Heart left ventricle (tissue), 16 donors: ENCODE measurements around the gene SYNPO. TPM values are rescaled to one million over a fixed set of nuclear protein-coding genes. Genes with fewer than 3 reads are reported as not detected.
A peak's percentile ranks its signal among the peaks of the same experiment; 100 is the strongest.

ENCODE experiments used
- ATAC-seq, 4 donors: fragments of 200-7000 bp; cut with Tn5 transposase; one replicate each; pipeline ENCODE4 v1.9.1; 2020 to 2022; ENCODE audit warnings: moderate library complexity in 4 of 4, mild to moderate bottlenecking in 3 of 4, moderate number of reproducible peaks in 1 of 4
- DNase-seq, 5 donors: peaks; one replicate each; pipeline ENCODE4 v3.0.0-alpha.2; 2020
- H3K27ac ChIP-seq, 12 donors: fragments of 200-600 bp; sonication (generic) in 4 of 12; one replicate each; pipeline versions ENCODE4 v1.5.0 to v1.8.0; 2016 to 2022; ENCODE audit warnings: mild to moderate bottlenecking in 2 of 12
- H3K27me3 ChIP-seq, 9 donors: fragments of 200-600 bp; sonication (generic) in 2 of 9; one replicate each; pipeline versions ENCODE4 v1.5.1 to v1.8.0; 2016 to 2022; ENCODE audit warnings: mild to moderate bottlenecking in 3 of 9
- H3K36me3 ChIP-seq, 9 donors: fragments of 200-600 bp; sonication (generic) in 2 of 9; one replicate each; pipeline versions ENCODE4 v1.5.0 to v1.8.0; 2018 to 2022; ENCODE audit warnings: mild to moderate bottlenecking in 2 of 9
- H3K4me1 ChIP-seq, 12 donors: fragments of 200-600 bp; sonication (generic) in 4 of 12; one replicate each; pipeline versions ENCODE4 v1.5.0 to v1.8.0; 2016 to 2022; ENCODE audit warnings: mild to moderate bottlenecking in 3 of 12
- H3K4me3 ChIP-seq, 12 donors: fragments of 200-600 bp; sonication (generic) in 4 of 12; one replicate each; pipeline versions ENCODE4 v1.5.0 to v1.8.0; 2017 to 2022; ENCODE audit warnings: mild to moderate bottlenecking in 9 of 12, moderate library complexity in 4 of 12
- H3K9me3 ChIP-seq, 12 donors: fragments of 200-600 bp; sonication (generic) in 4 of 12; one replicate each; pipeline versions ENCODE4 v1.5.0 to v1.8.0; 2016 to 2022; ENCODE audit warnings: mild to moderate bottlenecking in 1 of 12
- CTCF ChIP-seq, 12 donors: fragments of 200-600 bp; sonication (generic) in 4 of 12; IDR thresholded peaks; one replicate each; pipeline versions ENCODE4 v1.5.0 to v1.8.0; 2018 to 2022; ENCODE audit warnings: antibody characterized with exemption in 12 of 12, mild to moderate bottlenecking in 5 of 12
- POLR2A ChIP-seq, 2 donors: fragments of 450-650 bp; IDR thresholded peaks; one replicate each; pipeline ENCODE4 v1.6.1; 2017; ENCODE audit warnings: antibody characterized with exemption in 2 of 2, mild to moderate bottlenecking in 2 of 2, moderate library complexity in 2 of 2
- WGBS, 4 donors: extraction: QIAGEN DNeasy Blood & Tissue Kit in 2 of 4; methylation state at CpG; one replicate each; pipeline versions ENCODE4 v1.1.5 to v1.1.7; 2013 to 2018; 5-methylcytosine and 5-hydroxymethylcytosine counted together
- intact Hi-C, 10 donors: fragments of 100-400 bp; cut with DNase I; formaldehyde crosslinking; loops; one replicate each; pipeline versions ENCODE4 v1.11.1 to v1.14.2; 2022
- polyA plus RNA-seq, 2 donors: library from polyadenylated mRNA; stranded (reverse); fragments of 200-250 nt; gene quantifications; one replicate each; pipeline ENCODE4 v1.2.3, GENCODE V29; 2013
- total RNA-seq, 9 donors: library from RNA; depleted of rRNA in 2 of 9; stranded (reverse); fragments of >200 nt in 2 of 9; fragmentation: NEBNext Ultra II Directional in 3 of 9; extraction: Animal tissue kit (Norgen Biotek cat#: 25700) in 3 of 9; gene quantifications; one replicate each; pipeline versions ENCODE4 v1.1.0 to v1.2.4, GENCODE V29; 2016 to 2023
- donor health status: ischemic (EF 13 %, LVEDD 7.1; RV severe dilation, severe dysfunction).
- donor health status: healthy with polysubstance abuse.
- donor health status: DM: no; HTN: yes; CAD: no.
- donor health status: DM: no; HTN: no; CAD: no.
- donor health status: ischemic (EF 25% LVEDD 6.9; RV normal size, moderate dysfunction).
- donor health status: ischemic (EF 25% LVEDD 5.7; RV mildly dilated, moderate dysfunction).
- donor health status: healthy.
- donor health status: DM: yes; HTN: yes; CAD: no.
- donor health status: ischemic (EF 35%, LVEDD 5.7; RV mildly dilated, moderate dysfunction).
- donor health status: nonischemic (EF 11% LVEDD 7.7; RV severe dilation, severe dysfunction).
- donor health status: DM: yes; HTN: yes; CAD: no.
- donor health status: PGD.
- donor health status: ischemic (EF 29% LVEDD 5.4; RV normal size, mild dysfunction).
- donor health status: nonischemic (EF 23%, LVEDD 6.1; RV moderate dilation, normal function).

SYNPO gene
- total and polyA plus RNA-seq, 11 donors, result 304 to 791 (median 590) TPM

GRCh38 chr5:150661821-150662596 lies 21.5 kb downstream of the SYNPO start:
- 89 to 94% (median 92%) methylated on average over 9 to 10 of the region's 10 CpGs for WGBS, 4 donors
- DNase-seq, result no peak
- ATAC-seq, result no peak
- Histone ChIP-seq H3K4me3 (no peak overlapping the region), H3K36me3 (no peaks in the 10 kb centered on the region), H3K9me3 (no peaks in the 10 kb centered on the region), H3K27ac (no peak overlapping the region), H3K27me3 (no peaks in the 10 kb centered on the region), H3K4me1 (peaks cover 0 to 43% (median 23%) of the 10 kb centered on the region in 12 donors)
- intact Hi-C loops, result no loop called here
- no peak for TF ChIP-seq POLR2A (IDR thresholded peaks at IDR 0.05)
- no peak for TF ChIP-seq CTCF (IDR thresholded peaks at IDR 0.05)

- H3K27me3 ChIP-seq, result no peaks in the 10 kb centered on the region
- no peak for ATAC-seq
Observed at GRCh38 chr5:150662731-150663516, 22.5 kb downstream of the SYNPO start.

DNA sequence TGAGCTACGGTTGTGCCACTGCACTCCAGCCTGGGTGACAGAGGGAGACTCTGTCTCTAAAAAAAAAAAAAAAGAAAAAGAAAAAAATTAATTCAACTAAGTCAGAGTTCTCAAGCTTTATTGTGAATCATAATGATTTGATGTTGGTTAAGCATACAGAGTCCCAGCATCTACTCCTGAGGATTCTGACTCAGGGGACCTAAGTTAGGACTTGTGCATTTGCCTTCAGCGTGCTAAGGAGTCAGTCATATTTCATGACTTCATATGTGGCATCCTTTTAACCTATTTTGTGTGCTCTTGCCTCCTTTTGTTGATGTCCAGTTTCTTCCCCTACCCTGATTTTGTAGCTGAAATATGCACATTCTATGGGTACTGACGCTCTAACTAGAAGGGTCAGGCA lies 23.5 kb downstream of the SYNPO start:
- no peaks in the 10 kb centered on the region for H3K9me3 ChIP-seq
- intact Hi-C loops, result no loop called here
- ATAC-seq (no peak), DNase-seq (no peak)
- WGBS, 4 donors, result 94 to 96% (median 94%) methylated on average over 3 of the region's 3 CpGs
- peaks cover 0 to 24% (median 7%) of the 10 kb centered on the region in 12 donors for H3K4me1 ChIP-seq
- no peak overlapping the region for H3K4me3 ChIP-seq
- no peak overlapping the region for H3K27ac ChIP-seq
- H3K36me3 ChIP-seq, result no peaks in the 10 kb centered on the region
- no peak for TF ChIP-seq POLR2A (IDR thresholded peaks at IDR 0.05)
- no peaks in the 10 kb centered on the region for H3K27me3 ChIP-seq

More at GRCh38 chr5:150662731-150663516, 22.5 kb downstream of the SYNPO start:
- Histone ChIP-seq H3K4me1 (peaks cover 0 to 34% (median 17%) of the 10 kb centered on the region in 12 donors), H3K4me3 (no peak overlapping the region), H3K27ac (no peak overlapping the region), H3K36me3 (no peaks in the 10 kb centered on the region), H3K9me3 (no peaks in the 10 kb centered on the region)
- DNase-seq, result peak in 1 of 5 donors; percentile 33
- WGBS, 4 donors, result 80 to 91% (median 90%) methylated on average over 4 of the region's 4 CpGs
- no peak for TF ChIP-seq CTCF (IDR thresholded peaks at IDR 0.05)
- no peak for TF ChIP-seq POLR2A (IDR thresholded peaks at IDR 0.05)
- intact Hi-C loops, result no loop called here

DNA sequence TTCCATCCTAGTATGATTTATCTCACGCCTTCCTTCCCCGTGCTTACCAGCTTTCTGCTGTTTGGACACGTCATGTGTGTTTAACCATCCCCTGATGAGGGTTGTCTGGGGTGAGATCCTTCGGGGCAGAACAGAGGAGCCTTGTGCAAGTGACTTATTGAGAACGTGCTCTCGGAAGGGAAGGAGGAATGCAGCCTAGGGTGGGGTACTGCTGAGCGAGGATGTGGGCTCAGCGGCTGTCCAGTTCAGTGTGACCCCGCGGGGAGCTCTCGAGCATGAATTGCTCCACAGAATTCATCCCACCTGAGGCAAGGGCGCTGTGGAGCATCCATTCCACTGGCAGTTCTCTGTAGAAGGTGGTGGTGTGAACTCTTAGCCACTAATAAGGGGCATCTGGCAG lies 24.6 kb downstream of the SYNPO start:
- Histone ChIP-seq H3K4me1 (peaks cover 0 to 14% (median 2%) of the 10 kb centered on the region in 12 donors), H3K9me3 (no peaks in the 10 kb centered on the region), H3K27me3 (no peaks in the 10 kb centered on the region), H3K4me3 (no peak overlapping the region), H3K36me3 (no peaks in the 10 kb centered on the region), H3K27ac (no peak overlapping the region)
- WGBS, 4 donors, result 75 to 81% (median 80%) methylated on average over 12 of the region's 12 CpGs
- no peak for DNase-seq
- no peak for TF ChIP-seq POLR2A (IDR thresholded peaks at IDR 0.05)
- TF ChIP-seq CTCF (IDR thresholded peaks at IDR 0.05), result no peak
- intact Hi-C loops, result no loop called here
- no peak for ATAC-seq
